Muscle of arm (tissue), 14 donors: ENCODE results near the gene TRMO. TPM values are rescaled to one million over a fixed set of nuclear protein-coding genes. Genes with fewer than 3 reads are reported as not detected.
"Not testable (repeated sequence)": the region's sequence is repeated elsewhere in the genome, so short reads cannot be mapped to it uniquely, and the experiment has no call there.

Experiments used
- DNase-seq: peaks from one replicate; pipeline ENCODE4 v3.0.0-alpha.2; 2013
- long read RNA-seq, 11 donors: transcript quantifications; one replicate each; lab custom pipeline, GENCODE V29; 2026
- polyA plus RNA-seq, 12 donors: library from polyadenylated mRNA; unstranded; fragments of 120-200 nt; gene quantifications; one replicate each; pipeline ENCODE4 v1.2.1, GENCODE V29; 2013; ENCODE audit not compliant: insufficient read length in 12 of 12

TRMO gene, protein sequence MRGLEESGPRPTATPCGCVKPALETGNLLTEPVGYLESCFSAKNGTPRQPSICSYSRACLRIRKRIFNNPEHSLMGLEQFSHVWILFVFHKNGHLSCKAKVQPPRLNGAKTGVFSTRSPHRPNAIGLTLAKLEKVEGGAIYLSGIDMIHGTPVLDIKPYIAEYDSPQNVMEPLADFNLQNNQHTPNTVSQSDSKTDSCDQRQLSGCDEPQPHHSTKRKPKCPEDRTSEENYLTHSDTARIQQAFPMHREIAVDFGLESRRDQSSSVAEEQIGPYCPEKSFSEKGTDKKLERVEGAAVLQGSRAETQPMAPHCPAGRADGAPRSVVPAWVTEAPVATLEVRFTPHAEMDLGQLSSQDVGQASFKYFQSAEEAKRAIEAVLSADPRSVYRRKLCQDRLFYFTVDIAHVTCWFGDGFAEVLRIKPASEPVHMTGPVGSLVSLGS
- 10 to 100 TPM in 8 of 12 donors, 1 to 10 TPM in 3, not detected in 1; 9.4 to 16.3 (median 10.6) TPM for polyA plus RNA-seq
- long read RNA-seq, donor 1, partial matches to known transcripts: 0 of 5 reads
- long read RNA-seq, donor 1, other reads (novel, unspliced or antisense): 0 of 5 reads
- long read RNA-seq, donor 2, partial matches to known transcripts: 0 of 3 reads
- long read RNA-seq, donor 2, other reads (novel, unspliced or antisense): 0 of 3 reads
- long read RNA-seq, donor 3, partial matches to known transcripts: 0 of 1 reads
- long read RNA-seq, donor 3, other reads (novel, unspliced or antisense): 0 of 1 reads
- long read RNA-seq, donor 4, partial matches to known transcripts: 0 of 2 reads
- long read RNA-seq, donor 4, other reads (novel, unspliced or antisense): 0 of 2 reads
- long read RNA-seq, donor 5: 0 reads
- long read RNA-seq, donor 6, partial matches to known transcripts: 0 of 3 reads
- long read RNA-seq, donor 6, other reads (novel, unspliced or antisense): 0 of 3 reads
- long read RNA-seq, donor 7, partial matches to known transcripts: 0 of 2 reads
- long read RNA-seq, donor 7, other reads (novel, unspliced or antisense): 0 of 2 reads
- long read RNA-seq, donor 8, transcript TRMO-203 (5 exons, 1,647 nt): major isoform, 8 of 8 reads
- long read RNA-seq, donor 8, partial matches to known transcripts: 0 of 8 reads
- long read RNA-seq, donor 8, other reads (novel, unspliced or antisense): 0 of 8 reads
- long read RNA-seq, donor 9, partial matches to known transcripts: 0 of 3 reads
- long read RNA-seq, donor 9, other reads (novel, unspliced or antisense): 0 of 3 reads
- long read RNA-seq, donor 10, partial matches to known transcripts: 0 of 1 reads
- long read RNA-seq, donor 10, other reads (novel, unspliced or antisense): 0 of 1 reads
- long read RNA-seq, donor 11, partial matches to known transcripts: 0 of 3 reads
- long read RNA-seq, donor 11, other reads (novel, unspliced or antisense): 0 of 3 reads

DNA sequence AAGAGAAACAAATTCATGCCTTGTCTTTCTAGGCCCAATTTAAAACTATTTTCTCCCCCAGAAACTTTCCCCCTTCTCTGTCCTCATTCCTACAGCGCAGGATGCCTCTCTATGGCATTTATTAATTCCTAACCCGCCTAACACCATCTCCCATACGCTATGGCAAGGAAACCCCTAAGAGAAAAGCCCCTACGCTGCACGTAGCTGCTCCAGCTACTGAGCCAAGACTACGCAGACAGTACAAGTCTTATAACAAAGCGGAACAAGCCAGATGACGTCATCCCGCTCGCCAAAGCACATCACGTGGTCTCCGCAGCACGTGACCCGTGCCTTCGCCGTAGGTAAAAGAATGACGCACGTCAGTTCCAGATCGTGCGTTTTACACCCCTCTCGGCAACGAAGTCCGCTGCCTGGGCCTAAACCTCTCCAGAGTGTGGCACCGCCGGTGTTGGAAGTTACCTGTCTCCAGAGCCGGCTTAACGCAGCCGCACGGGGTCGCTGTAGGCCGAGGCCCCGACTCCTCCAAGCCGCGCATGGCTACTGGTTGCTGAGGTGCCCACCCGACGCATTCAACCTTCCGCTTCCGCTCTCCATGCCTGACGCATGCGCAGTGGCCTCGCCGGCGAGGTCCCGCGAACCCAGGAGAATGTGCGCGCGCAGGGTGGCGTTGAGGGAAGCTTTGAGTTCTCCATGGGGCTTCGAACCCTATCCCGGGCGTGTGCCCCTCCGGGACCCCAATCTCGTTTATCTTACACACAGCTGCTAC is at the start of gene TRMO:
Gene TRMO (minus strand): TSS at position 542 of the 766 bp plus-strand sequence. CDS start 7 bp downstream, at position 535.
- peak; percentile 99 for DNase-seq

DNA sequence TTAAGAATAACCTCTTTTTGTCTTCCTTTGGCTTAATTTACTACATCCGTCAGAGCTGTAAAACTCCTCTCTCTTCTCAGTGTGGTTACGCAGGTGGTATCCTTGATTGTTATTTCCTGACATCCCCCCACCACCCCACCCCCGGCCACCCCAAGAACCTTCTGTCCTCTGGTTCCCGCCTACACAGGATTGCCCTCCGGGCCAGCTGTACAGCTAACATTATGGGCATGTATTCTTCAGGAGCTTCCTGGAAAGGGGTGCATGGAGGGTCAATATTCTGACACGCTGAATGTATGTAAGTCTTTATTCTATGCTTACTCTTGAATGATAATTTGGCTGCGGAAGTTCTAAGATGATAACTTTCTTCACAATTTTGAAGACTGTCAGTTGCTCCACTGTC is 47.9 kb upstream of the TRMO start:
- no peak for DNase-seq

DNA sequence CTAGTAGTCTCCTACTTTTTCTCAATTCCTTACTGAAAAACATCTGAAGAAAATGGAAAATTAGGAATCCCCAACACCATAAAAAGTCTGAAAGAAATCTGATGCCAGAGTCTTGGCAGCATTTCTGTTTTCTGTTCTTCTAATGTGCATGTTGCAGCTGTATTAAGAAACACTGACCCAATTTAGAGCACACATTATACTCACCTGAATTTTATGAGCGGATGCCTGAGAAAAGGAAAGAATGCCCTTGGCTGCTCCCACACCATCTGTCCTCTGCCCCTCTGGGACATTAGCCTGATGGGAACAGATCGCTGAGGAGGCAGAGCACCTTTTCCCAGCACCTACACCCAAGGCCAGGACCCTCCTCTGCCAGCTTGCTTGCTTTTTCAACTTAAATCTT is 46.7 kb upstream of the TRMO start:
- DNase-seq: no peak

DNA sequence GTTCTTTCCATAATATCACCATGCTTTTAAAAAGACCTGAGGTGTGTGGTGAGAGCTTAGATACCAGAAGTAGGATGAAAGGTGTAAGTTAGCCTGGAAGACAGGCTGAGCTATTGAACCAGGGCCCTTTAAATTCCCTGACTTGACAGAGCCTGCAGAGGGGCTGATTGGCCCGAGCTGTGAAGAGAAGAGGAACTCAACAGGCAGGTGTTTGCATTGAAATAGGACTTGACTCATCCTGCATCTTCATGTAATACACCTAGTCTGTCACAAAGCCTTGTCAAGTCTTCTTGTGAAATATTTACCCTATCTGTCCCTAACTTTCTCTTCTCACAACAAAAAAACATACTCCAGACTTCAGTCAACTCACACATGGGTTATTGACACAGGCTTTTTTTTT is 44.2 kb upstream of the TRMO start:
- DNase-seq: no peak

DNA sequence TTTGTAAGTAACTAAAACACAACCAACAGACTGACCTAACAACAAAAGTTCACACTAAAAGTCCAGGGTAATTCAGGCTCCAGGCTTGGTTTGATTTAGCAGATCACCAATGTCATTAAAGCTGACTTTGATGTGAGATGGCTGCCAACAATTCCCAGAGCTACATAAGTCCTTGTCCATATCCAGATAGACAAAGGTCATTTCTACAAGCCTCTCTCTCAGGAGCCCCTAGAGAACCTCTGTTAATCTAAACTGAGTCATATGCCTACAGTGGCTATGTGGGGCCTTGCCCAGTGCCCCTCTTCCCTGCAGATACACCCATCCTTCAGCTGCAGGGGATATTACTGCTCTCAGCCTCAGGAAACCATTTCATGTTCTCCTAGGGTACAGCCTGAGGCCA is 42.6 kb upstream of the TRMO start:
- DNase-seq: no peak

DNA sequence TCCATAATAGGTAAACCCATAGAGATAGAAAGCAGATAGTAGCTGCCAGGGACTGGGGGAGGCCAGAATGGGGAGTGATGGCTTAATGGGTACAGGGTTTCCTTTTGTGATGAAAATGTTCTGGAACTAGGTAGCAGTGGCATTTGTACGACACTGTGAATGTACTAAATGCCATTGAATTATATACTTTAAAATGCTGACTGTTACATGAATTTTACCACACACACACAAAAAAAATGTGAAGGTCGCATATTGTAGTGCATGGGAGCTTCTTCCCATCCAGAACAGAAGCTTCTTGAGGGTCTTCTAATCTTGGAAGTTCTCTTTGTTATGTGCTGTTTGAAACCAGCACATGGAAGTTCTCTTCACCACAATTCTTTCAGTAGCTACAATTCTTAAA is 40.9 kb upstream of the TRMO start:
- DNase-seq: no peak

DNA sequence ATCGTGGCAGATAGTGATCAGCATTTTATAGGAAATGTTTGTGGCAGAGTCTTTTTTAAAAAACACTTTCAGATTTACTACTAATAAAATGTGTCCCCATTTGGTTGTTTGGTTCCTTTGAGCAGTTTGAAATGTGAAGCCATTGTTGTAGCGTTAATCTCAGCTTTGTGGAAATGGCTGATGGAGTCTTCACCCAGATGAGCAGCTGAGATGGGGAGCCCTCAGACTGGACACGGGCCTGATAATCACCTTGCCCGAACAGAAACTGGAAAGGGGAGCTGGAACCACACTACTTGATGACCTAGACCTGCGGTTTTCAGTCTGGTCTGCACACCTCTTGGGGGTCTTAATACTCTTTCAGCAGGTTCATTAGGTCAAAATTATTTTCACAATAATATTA is 40.3 kb upstream of the TRMO start:
- DNase-seq: no peak

DNA sequence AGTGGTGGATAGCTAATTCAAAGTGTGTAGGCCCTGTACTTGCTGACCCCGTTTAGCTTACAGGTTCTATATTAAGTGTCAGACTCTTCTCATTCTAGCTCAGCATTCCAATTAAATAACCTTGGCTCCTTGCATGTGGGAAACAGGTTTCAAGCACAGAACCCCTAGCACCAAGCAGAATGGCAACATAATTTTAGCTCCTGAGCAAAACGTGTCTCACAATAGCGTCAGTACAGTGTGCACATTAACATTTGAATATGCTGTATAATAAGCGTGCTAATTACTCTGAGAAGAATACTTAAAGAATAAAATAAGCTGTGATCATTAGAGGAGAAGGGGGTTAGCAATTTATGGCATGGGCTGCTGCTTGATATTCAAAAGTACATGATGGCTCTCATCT is 39.8 kb upstream of the TRMO start:
- DNase-seq: no peak

DNA sequence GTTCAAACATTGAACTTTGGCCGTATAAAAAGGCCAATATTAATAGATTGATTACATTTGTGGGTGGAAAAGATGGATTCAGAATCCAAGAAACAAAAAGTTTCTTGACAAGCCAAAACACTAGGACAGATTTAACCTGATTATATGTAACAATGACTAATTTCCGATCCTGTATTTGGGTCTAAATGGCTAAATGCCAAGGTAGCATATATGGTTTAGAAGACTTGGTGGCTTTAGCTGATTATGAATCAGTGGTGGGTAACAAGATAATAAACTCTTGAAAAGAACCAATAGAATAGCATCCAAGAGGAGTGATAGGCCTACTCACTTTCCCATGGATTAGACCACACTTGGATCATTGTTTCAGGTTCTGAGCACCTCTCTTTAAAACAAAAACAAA is 39.1 kb upstream of the TRMO start:
- DNase-seq: no peak

DNA sequence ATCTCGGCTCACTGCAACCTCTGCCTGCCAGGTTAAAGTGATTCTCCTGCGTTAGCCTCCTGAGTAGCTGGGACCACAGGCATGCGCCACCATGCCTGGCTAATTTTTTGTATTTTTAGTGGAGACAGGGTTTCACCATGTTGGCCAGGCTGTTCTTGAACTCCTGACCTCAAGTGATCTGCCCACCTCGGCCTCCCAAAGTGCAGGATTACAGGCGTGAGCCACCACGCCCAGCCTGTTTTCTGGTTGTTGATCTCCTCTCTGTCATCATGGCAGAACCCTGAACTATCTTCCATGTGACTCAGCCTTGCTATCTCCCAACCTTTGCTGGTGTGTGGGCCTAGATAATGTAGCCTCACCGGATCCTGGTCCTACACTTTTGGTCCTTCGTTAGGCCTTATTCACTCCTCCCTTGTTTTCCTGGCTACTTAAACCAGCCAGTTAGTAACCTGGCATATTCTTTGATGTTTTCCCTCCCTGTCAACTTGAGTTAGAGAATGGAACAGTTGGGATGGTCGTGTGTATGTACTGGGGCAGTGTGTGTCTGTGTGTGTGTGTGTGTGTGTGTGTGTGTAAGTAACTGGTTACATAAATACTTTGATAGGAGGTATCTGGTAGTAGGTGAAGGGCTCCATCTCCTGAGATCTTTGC is 38.5 kb upstream of the TRMO start:
- not testable (repeated sequence) for DNase-seq

DNA sequence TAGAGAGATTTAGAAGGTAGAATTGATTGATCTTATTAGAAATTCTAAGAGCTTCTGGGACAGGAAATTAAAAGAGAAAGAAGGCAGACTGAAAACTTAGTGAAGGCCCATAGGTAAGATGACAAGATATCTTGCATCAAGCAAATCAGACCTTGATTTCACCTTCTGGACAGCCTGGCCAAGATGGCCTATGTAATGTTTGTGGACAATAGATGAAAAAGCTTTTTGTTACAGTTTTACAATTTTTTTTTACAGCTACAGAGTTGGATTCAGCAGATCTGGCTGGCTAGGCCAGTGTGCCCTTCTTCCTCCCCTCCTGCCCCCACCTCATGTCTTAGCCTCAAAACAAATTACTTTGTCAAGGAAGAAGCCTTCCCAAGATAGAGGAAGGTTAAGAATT is 37.3 kb upstream of the TRMO start:
- DNase-seq: no peak

DNA sequence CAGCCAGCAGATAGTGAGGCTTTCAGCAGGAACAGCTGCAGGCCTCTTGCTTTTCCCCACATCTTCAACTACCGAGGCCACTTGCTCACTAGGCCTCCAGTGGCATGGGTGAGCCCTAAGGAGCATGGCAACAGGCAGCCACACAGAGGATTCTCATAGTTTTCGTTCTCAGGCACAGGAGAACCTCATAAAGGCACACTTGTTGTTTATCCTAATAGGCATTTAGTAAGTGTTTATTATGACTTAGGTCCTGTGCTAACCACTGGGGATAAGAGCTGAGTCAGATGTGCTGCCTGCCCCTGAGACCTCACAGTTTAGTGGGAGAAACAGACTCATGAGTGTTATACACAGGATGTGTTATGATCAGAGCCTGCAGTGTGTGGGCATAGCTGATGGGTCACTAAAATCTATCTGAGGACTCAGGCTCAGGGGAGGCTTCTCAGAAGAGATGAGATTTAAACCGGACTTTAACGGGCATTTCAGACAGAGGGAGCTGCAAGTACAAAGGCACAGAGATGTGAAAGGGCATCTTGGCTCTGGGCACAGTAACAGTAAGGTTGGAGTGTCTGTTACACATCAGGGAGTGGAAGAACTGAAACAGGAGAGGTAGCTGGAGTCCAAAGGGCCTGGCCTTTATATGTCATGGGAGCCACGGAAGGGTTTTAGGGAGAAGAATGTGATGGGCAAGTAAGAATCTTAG is 36.7 kb upstream of the TRMO start:
- DNase-seq: no peak

DNA sequence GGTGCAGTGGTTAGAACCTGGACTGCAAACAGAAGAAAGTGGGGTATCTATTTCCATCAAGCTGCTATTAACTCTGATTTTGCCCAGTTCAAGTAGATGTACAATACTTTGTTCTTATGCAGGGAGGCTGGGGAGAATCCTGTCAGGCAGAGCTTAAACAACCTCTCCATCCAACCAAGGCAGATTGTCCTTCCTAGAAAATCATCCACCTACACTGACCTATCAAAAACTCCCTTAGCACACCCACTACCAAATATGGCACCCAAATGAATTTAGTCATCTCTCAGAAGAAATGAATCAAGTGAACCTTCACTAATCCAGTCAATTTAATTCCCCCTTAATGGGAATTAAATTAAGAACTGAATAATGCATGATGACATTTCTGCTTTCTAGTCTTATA is 34.0 kb upstream of the TRMO start:
- no peak for DNase-seq

DNA sequence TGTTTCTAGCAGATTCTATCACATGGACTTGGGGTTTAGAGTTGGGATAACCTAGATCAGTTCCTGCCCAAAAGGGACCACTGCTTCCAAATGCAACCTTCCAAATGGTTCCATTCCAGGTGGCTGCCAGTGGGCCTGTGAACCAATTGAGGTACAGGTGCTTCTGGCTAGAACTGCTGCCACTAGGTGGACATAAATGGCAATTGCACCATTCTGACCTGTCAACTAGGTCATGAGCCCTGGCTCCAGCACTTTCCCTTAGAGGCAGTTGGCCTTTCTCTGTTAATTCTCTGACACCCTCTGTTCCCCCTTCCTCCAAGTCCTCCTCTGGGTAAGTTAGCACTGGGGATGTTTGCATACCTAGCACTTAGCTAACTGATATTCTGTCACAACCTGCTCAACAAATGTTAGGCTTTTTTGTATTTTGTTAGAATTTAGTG is 32.3 kb upstream of the TRMO start:
- no peak for DNase-seq

DNA sequence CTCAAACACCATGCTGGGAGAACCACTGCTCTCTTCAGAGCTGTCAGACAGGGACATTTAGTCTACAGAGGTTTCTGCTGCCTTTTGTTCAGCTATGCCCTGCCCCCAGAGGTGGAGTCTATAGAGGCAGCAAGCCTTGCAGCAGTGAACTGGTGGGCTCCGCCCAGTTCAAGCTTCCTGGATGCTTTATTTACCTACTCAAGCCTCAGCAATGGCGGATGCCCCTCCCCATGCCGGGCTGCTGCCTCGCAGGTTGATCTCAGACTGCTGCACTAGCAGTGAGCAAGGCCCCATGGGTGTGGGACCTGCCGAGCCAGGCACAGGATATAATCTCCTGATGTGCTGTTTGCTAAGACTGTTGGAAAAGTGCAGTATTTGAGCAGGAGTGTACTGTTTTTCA is 28.6 kb upstream of the TRMO start:
- DNase-seq: not testable (repeated sequence)

DNA sequence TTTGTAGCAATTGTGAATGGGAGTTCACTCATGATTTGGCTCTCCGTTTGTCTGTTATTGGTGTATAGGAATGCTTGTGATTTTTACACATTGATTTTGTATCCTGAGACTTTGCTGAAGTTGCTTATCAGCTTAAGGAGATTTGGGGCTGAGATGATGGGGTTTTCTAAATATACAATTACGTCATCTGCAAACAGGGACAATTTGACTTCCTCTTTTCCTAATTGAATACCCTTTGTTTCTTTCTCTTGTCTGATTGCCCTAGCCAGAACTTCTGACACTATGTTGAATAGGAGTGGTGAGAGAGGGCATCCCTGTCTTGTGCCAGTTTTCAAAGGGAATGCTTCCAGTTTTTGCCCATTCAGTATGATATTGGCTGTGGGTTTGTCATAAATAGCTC is 24.8 kb upstream of the TRMO start:
- not testable (repeated sequence) for DNase-seq

DNA sequence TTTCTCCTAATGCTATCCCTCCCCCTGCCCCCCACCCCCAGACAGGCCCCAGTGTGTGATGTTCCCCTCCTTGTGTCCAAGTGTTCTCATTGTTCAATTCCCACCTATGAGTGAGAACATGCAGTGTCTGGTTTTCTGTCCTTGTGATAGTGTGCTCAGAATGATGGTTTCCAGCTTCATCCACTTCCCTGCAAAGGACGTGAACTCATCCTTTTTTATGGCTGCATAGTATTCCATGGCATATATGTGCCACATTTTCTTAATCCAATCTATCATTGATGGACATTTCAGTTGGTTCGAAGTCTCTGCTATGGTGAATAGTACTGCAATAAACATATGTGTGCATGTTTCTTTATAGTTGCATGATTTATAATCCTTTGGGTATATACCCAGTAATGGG is 23.2 kb upstream of the TRMO start:
- not testable (repeated sequence) for DNase-seq

DNA sequence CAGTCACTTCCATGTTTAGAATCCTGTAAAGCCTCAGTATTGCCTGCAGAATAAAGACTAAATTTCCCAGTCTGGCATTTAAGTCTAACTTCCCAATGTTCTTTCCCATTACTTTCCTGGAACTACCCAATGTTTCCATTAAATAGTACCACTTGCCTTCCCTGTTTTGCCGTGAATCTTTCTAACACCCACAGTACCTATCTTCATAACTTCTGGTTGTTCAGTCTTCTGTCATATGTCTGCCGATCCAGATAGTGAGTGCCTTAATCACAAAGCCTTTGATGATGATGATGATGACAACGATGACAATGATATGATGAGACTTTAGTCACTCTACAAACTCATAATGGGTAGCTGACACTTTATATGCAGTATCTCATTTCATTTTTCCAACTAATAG is 22.3 kb upstream of the TRMO start:
- no peak for DNase-seq

DNA sequence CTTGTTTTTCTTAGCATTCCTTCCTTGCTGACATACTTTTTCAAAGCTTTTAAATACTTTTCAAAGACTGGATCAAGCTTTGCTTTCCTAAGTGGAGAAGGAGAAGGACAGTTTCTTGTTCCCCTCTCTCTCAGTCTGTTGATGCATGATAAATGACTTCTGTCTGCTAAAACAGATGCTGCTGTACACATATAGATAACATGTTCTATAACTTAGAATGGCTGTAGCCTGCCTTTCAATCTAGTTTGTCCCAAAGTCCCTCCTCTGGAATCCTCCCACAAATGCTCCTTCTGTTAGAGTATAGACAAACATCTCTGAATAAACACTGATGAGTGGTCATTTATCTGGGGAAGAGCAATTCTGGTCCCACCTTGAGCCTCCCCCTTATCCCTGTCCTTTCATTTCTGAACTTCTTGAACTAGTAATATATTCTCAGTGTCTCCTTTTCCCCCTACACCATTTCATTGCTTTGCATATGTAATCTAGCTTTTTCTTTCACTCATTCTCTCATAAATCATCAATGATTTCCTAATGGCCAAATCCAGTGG is 21.1 kb upstream of the TRMO start:
- DNase-seq: no peak
